H1 (cell line): ENCODE results near the gene MKI67. TPM values are rescaled to one million over a fixed set of nuclear protein-coding genes. Genes with fewer than 3 reads are reported as not detected.

ENCODE experiments used
- ASH2L ChIP-seq: fragments of 200-600, 300-600 bp; sonication (generic); IDR thresholded peaks from one replicate; pipeline ENCODE4 v1.7.1; 2017; ENCODE audit warnings: low read length
- BRCA1 ChIP-seq: IDR thresholded peaks from 2 replicates; pipeline ENCODE4 v1.6.1; 2012; ENCODE audit warnings: low read depth, low read length, improper control_type of control experiment
- CTCF ChIP-seq, 3 experiments: IDR thresholded peaks; 1 replicate in 2 of 3; 2 replicates in 1 of 3; pipeline versions ENCODE4 v1.5.1 to v1.6.1; 2011; ENCODE audit warnings: low read length in 3 of 3, mild to moderate bottlenecking in 3 of 3, inconsistent platforms in 2 of 3, low read depth in 1 of 3, moderate library complexity in 1 of 3; ENCODE audit not compliant: insufficient read depth in 1 of 3; ENCODE audit errors: control extremely low read depth in 1 of 3
- EZH2 ChIP-seq: fragments of 200-600 bp; sonication (generic); IDR thresholded peaks from 2 replicates; pipeline ENCODE4 v1.7.1; 2012; ENCODE audit warnings: low read depth, mild to moderate bottlenecking, moderate library complexity, low read length, inconsistent platforms; ENCODE audit not compliant: severe bottlenecking
- MAFK ChIP-seq: IDR thresholded peaks from 2 replicates; pipeline ENCODE4 v1.6.1; 2012; ENCODE audit warnings: low read depth, mild to moderate bottlenecking, improper control_type of control experiment, low read length
- RFX5 ChIP-seq: IDR thresholded peaks from 2 replicates; pipeline ENCODE4 v1.6.1; 2011; ENCODE audit warnings: low read depth, low read length, improper control_type of control experiment, borderline replicate concordance
- RNF2 ChIP-seq: fragments of 200-900, 300-1000 bp; sonication (generic); IDR thresholded peaks from 2 replicates; pipeline ENCODE4 v1.7.1; 2016; ENCODE audit warnings: borderline replicate concordance, low read depth, mild to moderate bottlenecking, antibody characterized with exemption, low read length; ENCODE audit not compliant: poor library complexity, severe bottlenecking; ENCODE audit errors: missing control alignments
- ZNF274 ChIP-seq: IDR thresholded peaks from 2 replicates; pipeline ENCODE4 v1.7.0; 2012; ENCODE audit warnings: low read length, borderline replicate concordance; ENCODE audit errors: extremely low read depth
- polyA plus RNA-seq, 7 experiments: library from polyadenylated mRNA; depleted of rRNA in 3 of 7; stranded (reverse) in 5 of 7; unstranded in 2 of 7; fragments of >200 nt in 5 of 7; fragments of 200-250 nt in 2 of 7; gene quantifications; 1 replicate in 5 of 7; 2 replicates in 1 of 7; 4 replicates in 1 of 7; pipeline versions ENCODE4 v1.2.1 to v1.2.3, GENCODE V29; 2011 to 2013; ENCODE audit warnings: missing spikeins in 2 of 7, mixed read lengths in 2 of 7
- total RNA-seq: library from RNA; stranded (reverse); fragmentation: NEBNext Ultra II Directional; extraction: Animal tissue kit (Norgen Biotek cat#: 25700); gene quantifications from 2 replicates; pipeline ENCODE4 v1.2.1, GENCODE V29; 2021

MKI67 gene
- total and polyA plus RNA-seq, 2 of the 8 experiments (the other 6 are each of a cell fraction or from before 2014, with no cell fraction given), result 15.8 to 85.1 TPM

GRCh38 chr10:128096486-128097199 is 29.6 kb downstream of the MKI67 start (continued):
- TF ChIP-seq CTCF (IDR thresholded peaks at IDR 0.05; ENCODE audit: control extremely low read depth in 1 of 3, insufficient read depth in 1 of 3, low read depth in 1 of 3, low read length in 3 of 3), result no peak
- no peak for TF ChIP-seq EZH2
- no peak for TF ChIP-seq BRCA1
- TF ChIP-seq RFX5, result no peak
- no peak for TF ChIP-seq RNF2
- TF ChIP-seq ZNF274, result no peak
- TF ChIP-seq ASH2L, result no peak
- TF ChIP-seq MAFK, result no peak
